Ovary (tissue), 9 donors: ENCODE results near the gene CLIP2. TPM values are rescaled to one million over a fixed set of nuclear protein-coding genes. Genes with fewer than 3 reads are reported as not detected.
"Not testable (repeated sequence)": the region's sequence is repeated elsewhere in the genome, so short reads cannot be mapped to it uniquely, and the experiment has no call there.

Experiments
- DNase-seq, 5 donors: peaks; one replicate each; pipeline ENCODE4 v3.0.0-alpha.2; 2019 to 2020
- H3K27ac ChIP-seq, 2 donors: fragments of 200-600 bp; one replicate each; pipeline versions ENCODE4 v1.5.1 to v1.8.0; 2019 to 2022
- H3K27me3 ChIP-seq: fragments of 200-600 bp; one replicate; pipeline ENCODE4 v1.8.0; 2022
- H3K36me3 ChIP-seq: fragments of 200-600 bp; sonication (generic); one replicate; pipeline ENCODE4 v1.5.1; 2019
- H3K4me1 ChIP-seq: one replicate; pipeline ENCODE4 v1.8.1; 2013; ENCODE audit warnings: mild to moderate bottlenecking, moderate library complexity; ENCODE audit not compliant: insufficient read depth
- H3K4me3 ChIP-seq: fragments of 200-600 bp; sonication (generic); one replicate; pipeline ENCODE4 v1.5.1; 2017
- H3K9me3 ChIP-seq, 2 donors: fragments of 200-600 bp in 1 of 2; sonication (generic) in 1 of 2; one replicate each; pipeline versions ENCODE4 v1.5.1 to v1.8.1; 2013 to 2019; ENCODE audit warnings: mild to moderate bottlenecking in 1 of 2, moderate library complexity in 1 of 2
- EP300 ChIP-seq: sonication (generic); formaldehyde crosslinking; IDR thresholded peaks from one replicate; pipeline ENCODE4 v1.6.1; 2017; ENCODE audit warnings: antibody characterized with exemption
- POLR2A ChIP-seq: fragments of 450-650 bp; IDR thresholded peaks from one replicate; pipeline ENCODE4 v1.6.1; 2017; ENCODE audit warnings: antibody characterized with exemption, mild to moderate bottlenecking, moderate library complexity
- WGBS, 3 donors: extraction: QIAGEN DNeasy Blood & Tissue Kit in 1 of 3; methylation state at CpG; one replicate each; pipeline versions ENCODE4 v1.1.5 to v1.1.7; 2013 to 2017; 5-methylcytosine and 5-hydroxymethylcytosine counted together
- intact Hi-C, 4 donors: fragments of 100-400 bp; cut with DNase I; formaldehyde crosslinking; loops; one replicate each; pipeline versions ENCODE4 v1.11.0 to v1.15.1; 2022 to 2023
- polyA plus RNA-seq, 2 donors: library from polyadenylated mRNA; stranded (reverse); fragments of 200-250 nt in 1 of 2; fragments of 350-450 nt in 1 of 2; fragmentation: Illumina TruSeq in 1 of 2; extraction: RNeasy Lipid Tissue Mini Kit (QIAGEN cat#74804) in 1 of 2; gene quantifications; one replicate each; pipeline ENCODE4 v1.2.3, GENCODE V29; 2013 to 2014
- total RNA-seq, 7 donors: library from RNA; depleted of rRNA in 2 of 7; stranded (reverse); fragments of >200 nt in 2 of 7; fragmentation: NEBNext Ultra II Directional in 3 of 7; extraction: Animal tissue kit (Norgen Biotek cat#: 25700) in 3 of 7; gene quantifications; one replicate each; pipeline versions ENCODE4 v1.1.0 to v1.2.4, GENCODE V29; 2016 to 2023
- TF ChIP-seq, protein P1 (sequence below), 3 donors: fragments of 450-650 bp in 2 of 3; fragments of 200-600 bp in 1 of 3; IDR thresholded peaks; one replicate each; pipeline versions ENCODE4 v1.5.1 to v1.8.0; 2016 to 2022; ENCODE audit warnings: antibody characterized with exemption in 3 of 3, mild to moderate bottlenecking in 1 of 3
- donor health status: DM: no; HTN: no; CAD: no; lungs with moderate emphysema.
- donor health status: DM: no; HTN: no; CAD: no.
- donor health status: Bipolar disorder and iron deficiency.
- donor health status: DM: yes; HTN: yes; CAD: no.
- donor health status: DM: no; HTN: no; CAD: no.
- donor health status: DM: yes; HTN: yes; CAD: no.

Gene CLIP2
- total and polyA plus RNA-seq, 9 donors: 5.1 to 51.5 (median 28.9) TPM

DNA sequence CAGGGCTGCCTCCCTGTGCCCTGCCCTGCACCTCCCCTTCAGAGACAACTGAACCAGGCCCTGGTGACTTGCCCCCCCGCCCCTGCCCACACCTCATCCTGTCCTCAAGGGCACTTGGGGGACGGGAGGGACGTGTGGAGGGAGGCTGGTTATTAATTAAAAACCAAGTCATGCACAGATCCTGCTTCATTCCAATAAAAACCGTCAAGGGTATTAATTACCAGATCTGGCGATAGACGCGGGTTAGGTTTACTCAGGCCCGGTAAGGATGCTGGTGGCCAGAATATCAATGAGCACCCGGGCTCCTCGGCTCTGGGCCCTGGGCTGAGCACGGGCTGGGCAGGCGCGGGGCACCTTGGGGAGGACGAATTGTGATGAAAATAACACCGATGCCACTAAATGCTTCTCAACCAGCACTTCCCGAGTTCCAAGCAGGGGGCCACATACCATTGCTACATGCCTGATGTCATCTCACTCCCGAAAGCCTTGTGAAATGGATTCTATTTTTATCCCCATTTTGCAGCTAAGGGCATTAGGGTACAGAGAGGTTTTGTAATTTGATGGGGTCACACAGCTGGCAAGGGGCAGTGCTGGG, 140.0 kb downstream of the CLIP2 start:
- WGBS, 3 donors: 61 to 68% (median 66%) methylated on average over 17 of the region's 17 CpGs
- no peak overlapping the region for H3K27ac ChIP-seq
- H3K36me3 ChIP-seq: no peaks in the 10 kb centered on the region
- intact Hi-C loops: loop anchor here in 1 of 4 donors (10.0 kb wide), 1 partner anchor 116 kb away; no protein-coding TSS in a partner anchor
- no peaks in the 10 kb centered on the region for H3K9me3 ChIP-seq
- H3K4me3 ChIP-seq: no peak overlapping the region
- DNase-seq: no peak
- H3K4me1 ChIP-seq: no peaks in the 10 kb centered on the region
- no peaks in the 10 kb centered on the region for H3K27me3 ChIP-seq
- TF ChIP-seq EP300 (no peak), POLR2A (no peak)
- TF ChIP-seq, protein P1, sequence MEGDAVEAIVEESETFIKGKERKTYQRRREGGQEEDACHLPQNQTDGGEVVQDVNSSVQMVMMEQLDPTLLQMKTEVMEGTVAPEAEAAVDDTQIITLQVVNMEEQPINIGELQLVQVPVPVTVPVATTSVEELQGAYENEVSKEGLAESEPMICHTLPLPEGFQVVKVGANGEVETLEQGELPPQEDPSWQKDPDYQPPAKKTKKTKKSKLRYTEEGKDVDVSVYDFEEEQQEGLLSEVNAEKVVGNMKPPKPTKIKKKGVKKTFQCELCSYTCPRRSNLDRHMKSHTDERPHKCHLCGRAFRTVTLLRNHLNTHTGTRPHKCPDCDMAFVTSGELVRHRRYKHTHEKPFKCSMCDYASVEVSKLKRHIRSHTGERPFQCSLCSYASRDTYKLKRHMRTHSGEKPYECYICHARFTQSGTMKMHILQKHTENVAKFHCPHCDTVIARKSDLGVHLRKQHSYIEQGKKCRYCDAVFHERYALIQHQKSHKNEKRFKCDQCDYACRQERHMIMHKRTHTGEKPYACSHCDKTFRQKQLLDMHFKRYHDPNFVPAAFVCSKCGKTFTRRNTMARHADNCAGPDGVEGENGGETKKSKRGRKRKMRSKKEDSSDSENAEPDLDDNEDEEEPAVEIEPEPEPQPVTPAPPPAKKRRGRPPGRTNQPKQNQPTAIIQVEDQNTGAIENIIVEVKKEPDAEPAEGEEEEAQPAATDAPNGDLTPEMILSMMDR (IDR thresholded peaks at IDR 0.05): no peak

DNA sequence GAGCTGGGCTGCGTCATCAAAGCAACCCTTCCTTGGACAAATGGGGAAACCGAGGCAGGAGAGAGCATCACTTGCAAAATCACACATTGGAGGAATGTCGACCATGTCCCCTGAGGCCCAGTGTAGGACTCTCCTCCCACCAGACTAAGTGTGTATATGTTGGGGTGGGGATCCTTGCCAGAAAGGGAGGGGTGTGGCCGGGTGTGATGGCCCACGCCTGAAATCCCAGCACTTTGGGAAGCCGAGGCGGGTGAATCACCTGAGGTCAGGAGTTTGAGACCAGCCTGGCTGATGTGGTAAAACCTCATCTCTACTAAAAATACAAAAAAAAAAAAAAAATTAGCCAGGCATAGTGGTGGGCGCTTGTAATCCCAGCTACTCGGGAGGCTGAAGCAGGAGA, 141.2 kb downstream of the CLIP2 start:
- 83 to 88% (median 88%) methylated on average over 9 of the region's 9 CpGs for WGBS, 3 donors
- not testable (repeated sequence) for H3K4me3 ChIP-seq, H3K27ac ChIP-seq, DNase-seq, H3K36me3 ChIP-seq, H3K4me1 ChIP-seq, H3K9me3 ChIP-seq, H3K27me3 ChIP-seq
- intact Hi-C loops: loop anchor here in 1 of 4 donors (5.0 kb wide), 1 partner anchor 102 kb away; no protein-coding TSS in a partner anchor

DNA sequence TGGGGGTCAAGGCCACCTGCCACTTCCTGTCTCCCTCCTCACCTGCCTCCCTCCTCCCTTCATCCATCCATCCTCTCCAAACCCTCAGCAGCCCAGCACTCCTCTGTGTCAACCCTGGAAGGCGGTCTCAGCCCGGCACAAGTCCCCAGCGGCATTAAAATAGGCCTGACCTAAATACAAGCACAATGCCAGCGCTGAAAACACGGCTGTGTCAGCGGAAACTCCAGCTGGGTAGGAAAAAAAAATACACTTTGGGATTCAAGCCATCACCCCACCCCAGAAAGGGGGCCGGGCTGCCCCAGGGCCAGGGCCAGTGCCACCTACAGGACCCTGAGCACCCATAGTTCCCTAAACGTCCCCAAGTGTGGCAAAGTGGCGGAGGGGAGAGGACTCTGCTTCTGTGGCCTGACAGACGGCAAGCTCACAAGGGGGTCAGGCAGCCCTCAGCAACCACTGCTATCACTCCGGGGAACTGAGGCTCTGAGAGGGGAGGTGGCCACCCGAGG, 141.8 kb downstream of the CLIP2 start:
- H3K9me3 ChIP-seq: no peaks in the 10 kb centered on the region
- no peak overlapping the region for H3K27ac ChIP-seq
- no peaks in the 10 kb centered on the region for H3K4me1 ChIP-seq
- no peak for DNase-seq
- TF ChIP-seq EP300: no peak
- 68 to 76% (median 72%) methylated on average over 12 of the region's 12 CpGs for WGBS, 3 donors
- no peaks in the 10 kb centered on the region for H3K27me3 ChIP-seq
- no peak overlapping the region for H3K4me3 ChIP-seq
- intact Hi-C loops: loop anchor here in 1 of 4 donors (5.0 kb wide), 1 partner anchor 101 kb away; no protein-coding TSS in a partner anchor
- H3K36me3 ChIP-seq: no peaks in the 10 kb centered on the region

DNA sequence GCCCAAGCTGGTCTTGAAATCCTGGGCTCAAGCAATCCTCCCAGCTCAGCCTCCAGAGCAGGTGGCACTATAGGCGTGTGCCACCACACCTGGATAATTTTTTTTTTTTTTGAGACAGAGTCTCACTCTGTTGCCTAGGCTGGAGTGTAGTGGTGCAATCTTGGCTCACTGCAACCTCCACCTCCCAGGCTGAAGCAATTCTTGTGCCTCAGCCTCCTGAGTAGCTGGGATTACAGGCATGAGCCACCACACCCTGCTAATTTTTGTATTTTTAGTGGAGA, 148.0 kb downstream of the CLIP2 start:
- intact Hi-C loops: loop anchor here in 1 of 4 donors (5.0 kb wide), 2 partner anchors 50 to 185 kb away; no protein-coding TSS in a partner anchor
- not testable (repeated sequence) for H3K36me3 ChIP-seq, H3K9me3 ChIP-seq, H3K27me3 ChIP-seq, DNase-seq, H3K27ac ChIP-seq, H3K4me3 ChIP-seq, H3K4me1 ChIP-seq
- 81 to 92% (median 86%) methylated on average over 1 of the region's 1 CpG for WGBS, 3 donors

DNA sequence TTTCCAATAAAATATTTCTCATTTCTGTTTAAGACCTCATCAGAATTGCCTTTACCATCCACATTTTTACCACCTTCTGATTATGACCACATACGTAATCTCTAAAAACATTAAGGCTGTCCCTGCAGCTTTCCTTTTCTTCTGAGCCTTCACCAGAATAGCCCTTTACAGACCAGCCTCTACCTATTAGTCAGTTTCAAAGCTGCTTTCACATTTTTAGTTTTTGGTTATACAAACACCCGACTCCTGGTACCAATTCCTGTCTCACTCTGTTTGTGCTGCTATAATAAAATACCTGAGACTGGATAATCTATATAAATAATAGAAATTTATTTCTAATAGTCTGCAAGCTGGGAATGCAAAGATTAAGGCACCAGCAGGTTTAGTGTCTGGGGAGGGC, 149.1 kb downstream of the CLIP2 start:
- Histone ChIP-seq H3K4me1 (no peaks in the 10 kb centered on the region), H3K27me3 (no peaks in the 10 kb centered on the region), H3K4me3 (no peak overlapping the region), H3K36me3 (no peaks in the 10 kb centered on the region), H3K27ac (no peak overlapping the region), H3K9me3 (no peaks in the 10 kb centered on the region)
- no peak for DNase-seq
- intact Hi-C loops: loop anchor here in 1 of 4 donors (5.0 kb wide), 2 partner anchors 49 to 184 kb away; no protein-coding TSS in a partner anchor
- WGBS, 3 donors: 97 to 100% (median 97%) methylated on average over 2 of the region's 2 CpGs
- TF ChIP-seq POLR2A (no peak), EP300 (no peak)
- TF ChIP-seq, protein P1 (IDR thresholded peaks at IDR 0.05): no peak

DNA sequence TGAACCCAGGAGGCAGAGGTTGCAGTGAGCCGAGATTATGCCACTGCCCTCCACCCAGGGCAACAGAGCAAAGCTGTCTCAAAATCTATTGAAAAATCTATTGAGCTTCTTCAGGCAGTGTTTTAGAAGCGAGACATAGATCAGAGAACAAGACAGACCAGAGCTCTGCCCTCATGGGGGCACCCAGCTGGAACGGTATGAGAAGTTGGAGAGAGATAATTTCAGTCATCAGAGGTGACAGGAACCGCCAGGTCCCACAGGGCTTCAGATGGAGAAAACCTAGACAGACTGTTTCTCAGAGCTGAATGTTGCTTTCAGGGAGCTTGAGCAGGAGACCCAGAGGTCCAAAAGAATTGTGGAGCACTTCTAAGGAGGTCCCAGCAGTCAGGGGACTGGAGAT, 150.3 kb downstream of the CLIP2 start:
- Histone ChIP-seq H3K4me3 (no peak overlapping the region), H3K27me3 (no peaks in the 10 kb centered on the region), H3K9me3 (no peaks in the 10 kb centered on the region), H3K36me3 (no peaks in the 10 kb centered on the region), H3K27ac (no peak overlapping the region), H3K4me1 (no peaks in the 10 kb centered on the region)
- DNase-seq: no peak
- 93 to 94% (median 94%) methylated on average over 4 of the region's 4 CpGs for WGBS, 3 donors
- intact Hi-C loops: loop anchor here in 1 of 4 donors (5.0 kb wide), 2 partner anchors 48 to 183 kb away; no protein-coding TSS in a partner anchor
- no peak for TF ChIP-seq EP300
- TF ChIP-seq, protein P1 (IDR thresholded peaks at IDR 0.05): no peak
- TF ChIP-seq POLR2A: no peak

DNA sequence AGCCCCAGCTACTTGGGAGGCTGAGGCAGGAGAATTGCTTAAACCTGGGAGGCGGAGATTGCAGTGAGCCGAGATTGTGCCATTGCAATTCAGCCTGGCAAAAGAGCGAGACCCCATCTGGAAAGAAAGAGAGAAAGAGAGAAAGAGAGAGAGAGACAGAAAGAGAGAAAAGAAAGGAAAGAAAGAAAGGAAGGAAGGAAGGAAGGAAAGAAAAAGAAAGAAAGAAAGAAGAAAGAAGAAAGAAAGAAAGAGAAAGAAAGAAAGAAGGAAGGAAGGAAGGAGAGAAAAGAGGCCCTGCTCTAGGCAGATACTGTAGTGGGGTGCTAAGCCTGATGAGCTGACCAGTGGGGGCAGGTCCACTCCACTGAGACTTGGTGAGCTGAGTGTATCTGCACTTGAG, 150.9 kb downstream of the CLIP2 start:
- intact Hi-C loops: loop anchor here in 1 of 4 donors (10.0 kb wide), 1 partner anchor 125 kb away; no protein-coding TSS in a partner anchor
- not testable (repeated sequence) for H3K27me3 ChIP-seq, H3K36me3 ChIP-seq, H3K27ac ChIP-seq, H3K4me3 ChIP-seq, DNase-seq, H3K4me1 ChIP-seq, H3K9me3 ChIP-seq
- 93 to 98% (median 96%) methylated on average over 3 of the region's 3 CpGs for WGBS, 3 donors
